Measurements from ENCODE around the gene TNFRSF19.

- TF ChIP-seq OSR1 (CRISPR knock-in tag; IDR thresholded peaks at IDR 0.05) (no peak), ESRRG (CRISPR knock-in tag; IDR thresholded peaks at IDR 0.05) (no peak), CSDC2 (CRISPR knock-in tag; IDR thresholded peaks at IDR 0.05) (no peak), CSRNP3 (CRISPR knock-in tag; IDR thresholded peaks at IDR 0.05) (no peak), PATZ1 (CRISPR knock-in tag; IDR thresholded peaks at IDR 0.05; ENCODE audit: borderline replicate concordance) (no peak), BACH2 (CRISPR knock-in tag; IDR thresholded peaks at IDR 0.05; ENCODE audit: borderline replicate concordance) (no peak), TCF4 (CRISPR knock-in tag; IDR thresholded peaks at IDR 0.05; ENCODE audit: borderline replicate concordance) (no peak), TSHZ2 (CRISPR knock-in tag; IDR thresholded peaks at IDR 0.05) (no peak), ARNTL (CRISPR knock-in tag; IDR thresholded peaks at IDR 0.05; ENCODE audit: borderline replicate concordance, low read depth) (no peak), RARB (CRISPR knock-in tag; IDR thresholded peaks at IDR 0.05) (no peak), ISL1 (CRISPR knock-in tag; IDR thresholded peaks at IDR 0.05) (no peak), PPARA (CRISPR knock-in tag; IDR thresholded peaks at IDR 0.05; ENCODE audit: borderline replicate concordance) (no peak), CREB5 (CRISPR knock-in tag; IDR thresholded peaks at IDR 0.05; ENCODE audit: low read depth) (no peak), POU6F1 (CRISPR knock-in tag; IDR thresholded peaks at IDR 0.05; ENCODE audit: borderline replicate concordance, low read depth) (no peak)
Observed at GRCh38 chr13:23628250-23628649, 58.0 kb downstream of the TNFRSF19 start.
